HFFc6 (cell line): ENCODE results near the gene FHIT. TPM values are rescaled to one million over a fixed set of nuclear protein-coding genes. Genes with fewer than 3 reads are reported as not detected.

Experiments used
- DNase-seq: peaks from one replicate; pipeline ENCODE4 v3.0.0-alpha.2; 2018
- H3K27ac Mint-ChIP-seq: 2 replicates; pipeline ENCODE4 v1.8.0; 2020; ENCODE audit warnings: mild to moderate bottlenecking, mixed read lengths
- H3K27me3 Mint-ChIP-seq: 2 replicates; pipeline ENCODE4 v1.8.0; 2021; ENCODE audit warnings: mild to moderate bottlenecking, moderate library complexity, mixed read lengths; ENCODE audit not compliant: insufficient read depth
- H3K36me3 Mint-ChIP-seq: 2 replicates; pipeline ENCODE4 v1.8.0; 2021; ENCODE audit warnings: low read depth, mixed read lengths
- H3K4me1 Mint-ChIP-seq: 2 replicates; pipeline ENCODE4 v1.8.0; 2020; ENCODE audit warnings: low read depth, mixed read lengths
- H3K4me3 Mint-ChIP-seq: 2 replicates; pipeline ENCODE4 v1.8.0; 2020; ENCODE audit warnings: mild to moderate bottlenecking, moderate library complexity, mixed read lengths
- H3K9me3 Mint-ChIP-seq: 2 replicates; pipeline ENCODE4 v1.8.0; 2020; ENCODE audit warnings: mild to moderate bottlenecking, mixed read lengths
- total RNA-seq, 6 experiments: library from RNA; stranded (reverse); fragmentation: NEBNext Ultra II Directional; extraction: Animal tissue kit (Norgen Biotek cat#: 25700); gene quantifications; 2 replicates in 1 of 6; 3 replicates in 5 of 6; pipeline ENCODE4 v1.2.3, GENCODE V29; 2021
- TF ChIP-seq, protein P1 (sequence below): fragments of 200-600 bp; sonication (generic); IDR thresholded peaks from 2 replicates; pipeline ENCODE4 v1.5.0; 2021; ENCODE audit warnings: antibody characterized with exemption, mild to moderate bottlenecking

Gene FHIT
- total RNA-seq, 6 experiments from 2014 or later = 0.33 to 0.38 TPM; not detected in 4

DNA sequence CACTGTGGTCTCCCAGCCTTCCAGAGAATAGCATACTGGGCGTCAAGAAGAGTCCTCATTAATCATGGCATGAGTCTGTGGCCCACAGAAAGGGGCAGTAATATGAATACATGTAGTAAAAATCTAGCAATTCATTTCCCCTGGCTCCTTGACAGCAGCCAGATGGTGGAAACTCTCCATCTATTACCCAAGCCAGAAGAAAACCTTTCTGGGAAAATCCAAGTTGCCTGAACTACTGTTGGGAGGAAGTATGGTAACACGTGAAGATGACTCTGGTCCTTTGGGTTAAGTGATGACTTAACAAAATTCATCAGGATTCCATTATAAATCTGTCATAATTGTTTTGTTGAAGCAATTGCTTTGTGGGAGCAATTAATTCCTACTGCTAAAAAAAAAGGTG, 530.5 kb downstream of the FHIT start:
- TF ChIP-seq, protein P1, sequence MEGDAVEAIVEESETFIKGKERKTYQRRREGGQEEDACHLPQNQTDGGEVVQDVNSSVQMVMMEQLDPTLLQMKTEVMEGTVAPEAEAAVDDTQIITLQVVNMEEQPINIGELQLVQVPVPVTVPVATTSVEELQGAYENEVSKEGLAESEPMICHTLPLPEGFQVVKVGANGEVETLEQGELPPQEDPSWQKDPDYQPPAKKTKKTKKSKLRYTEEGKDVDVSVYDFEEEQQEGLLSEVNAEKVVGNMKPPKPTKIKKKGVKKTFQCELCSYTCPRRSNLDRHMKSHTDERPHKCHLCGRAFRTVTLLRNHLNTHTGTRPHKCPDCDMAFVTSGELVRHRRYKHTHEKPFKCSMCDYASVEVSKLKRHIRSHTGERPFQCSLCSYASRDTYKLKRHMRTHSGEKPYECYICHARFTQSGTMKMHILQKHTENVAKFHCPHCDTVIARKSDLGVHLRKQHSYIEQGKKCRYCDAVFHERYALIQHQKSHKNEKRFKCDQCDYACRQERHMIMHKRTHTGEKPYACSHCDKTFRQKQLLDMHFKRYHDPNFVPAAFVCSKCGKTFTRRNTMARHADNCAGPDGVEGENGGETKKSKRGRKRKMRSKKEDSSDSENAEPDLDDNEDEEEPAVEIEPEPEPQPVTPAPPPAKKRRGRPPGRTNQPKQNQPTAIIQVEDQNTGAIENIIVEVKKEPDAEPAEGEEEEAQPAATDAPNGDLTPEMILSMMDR = no peak
- Mint-ChIP-seq H3K27ac (no peak overlapping the region), H3K4me3 (no peak overlapping the region), H3K4me1 (no peaks in the 10 kb centered on the region; the same call in 1 of the 2 replicates), H3K27me3 (no peaks in the 10 kb centered on the region), H3K9me3 (peaks cover 4% of the 10 kb centered on the region; the same call in 1 of the 2 replicates), H3K36me3 (no peaks in the 10 kb centered on the region)
- DNase-seq = no peak

DNA sequence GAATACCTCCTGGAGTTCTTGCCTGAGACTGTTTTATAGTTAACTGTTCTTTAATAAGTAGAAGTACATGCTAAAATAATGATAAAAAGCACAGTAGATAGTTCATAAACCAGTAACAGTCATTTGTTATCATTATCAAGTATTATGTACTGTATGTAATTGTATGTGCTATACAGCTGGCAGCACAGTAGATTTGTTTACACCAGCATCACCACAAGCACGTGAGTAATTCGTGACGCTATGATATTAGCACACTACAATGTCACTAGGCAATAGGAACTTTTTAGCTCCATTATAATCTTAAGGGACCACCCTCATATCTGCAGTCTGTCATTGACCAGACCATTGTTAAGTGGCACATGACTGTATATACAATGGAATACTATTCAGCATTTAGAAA, 534.7 kb downstream of the FHIT start:
- peaks cover 4% of the 10 kb centered on the region; the same call in 1 of the 2 replicates for H3K27me3 Mint-ChIP-seq
- DNase-seq = no peak
- TF ChIP-seq, protein P1 = no peak
- H3K9me3 Mint-ChIP-seq = peaks cover 13% of the 10 kb centered on the region
- H3K36me3 Mint-ChIP-seq = peaks cover 7% of the 10 kb centered on the region
- H3K4me1 Mint-ChIP-seq = no peaks in the 10 kb centered on the region; the same call in 1 of the 2 replicates
- H3K4me3 Mint-ChIP-seq = no peak overlapping the region
- no peak overlapping the region for H3K27ac Mint-ChIP-seq

GRCh38 chr3:60708191-60708975, 542.9 kb downstream of the FHIT start:
- peak; percentile 65 for DNase-seq
- no peak overlapping the region for H3K4me3 Mint-ChIP-seq
- TF ChIP-seq, protein P1 = no peak
- peaks cover 4% of the 10 kb centered on the region; the same call in 1 of the 2 replicates for H3K27me3 Mint-ChIP-seq
- H3K27ac Mint-ChIP-seq = no peak overlapping the region
- peaks cover 33% of the 10 kb centered on the region for H3K4me1 Mint-ChIP-seq
- peaks cover 16% of the 10 kb centered on the region for H3K9me3 Mint-ChIP-seq
- peaks cover 11% of the 10 kb centered on the region for H3K36me3 Mint-ChIP-seq

DNA sequence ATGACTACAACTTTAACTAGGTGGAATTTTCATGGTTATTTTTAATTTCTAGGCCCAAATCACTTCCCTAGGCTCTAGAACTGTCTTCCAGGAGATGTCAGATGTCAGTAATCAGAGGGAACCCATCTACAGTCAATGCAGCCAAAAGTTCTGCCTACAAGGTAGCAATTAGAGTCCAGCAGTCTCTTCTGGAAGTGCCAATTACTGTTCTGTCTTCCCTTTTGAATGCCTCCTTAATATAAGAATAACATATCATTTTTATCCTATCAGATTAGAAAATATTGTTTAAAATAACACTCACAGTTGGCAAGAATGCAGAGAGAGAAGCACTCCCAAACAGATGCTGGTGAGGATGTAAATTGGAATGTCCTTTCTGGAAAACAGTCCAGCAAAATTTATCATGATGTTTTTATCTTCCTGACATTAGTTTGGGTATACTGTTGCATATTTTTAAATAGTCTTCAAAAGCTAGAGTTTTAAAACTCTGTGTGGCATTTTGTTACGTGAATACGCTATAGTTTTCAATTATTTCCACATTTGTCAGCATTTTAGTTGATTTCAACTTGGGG, 543.7 kb downstream of the FHIT start:
- peaks cover 33% of the 10 kb centered on the region for H3K4me1 Mint-ChIP-seq
- H3K4me3 Mint-ChIP-seq = no peak overlapping the region
- DNase-seq = peak; percentile 30
- peaks cover 4% of the 10 kb centered on the region; the same call in 1 of the 2 replicates for H3K27me3 Mint-ChIP-seq
- peaks cover 16% of the 10 kb centered on the region for H3K9me3 Mint-ChIP-seq
- no peak overlapping the region for H3K27ac Mint-ChIP-seq
- peaks cover 11% of the 10 kb centered on the region for H3K36me3 Mint-ChIP-seq
- TF ChIP-seq, protein P1 = no peak

DNA sequence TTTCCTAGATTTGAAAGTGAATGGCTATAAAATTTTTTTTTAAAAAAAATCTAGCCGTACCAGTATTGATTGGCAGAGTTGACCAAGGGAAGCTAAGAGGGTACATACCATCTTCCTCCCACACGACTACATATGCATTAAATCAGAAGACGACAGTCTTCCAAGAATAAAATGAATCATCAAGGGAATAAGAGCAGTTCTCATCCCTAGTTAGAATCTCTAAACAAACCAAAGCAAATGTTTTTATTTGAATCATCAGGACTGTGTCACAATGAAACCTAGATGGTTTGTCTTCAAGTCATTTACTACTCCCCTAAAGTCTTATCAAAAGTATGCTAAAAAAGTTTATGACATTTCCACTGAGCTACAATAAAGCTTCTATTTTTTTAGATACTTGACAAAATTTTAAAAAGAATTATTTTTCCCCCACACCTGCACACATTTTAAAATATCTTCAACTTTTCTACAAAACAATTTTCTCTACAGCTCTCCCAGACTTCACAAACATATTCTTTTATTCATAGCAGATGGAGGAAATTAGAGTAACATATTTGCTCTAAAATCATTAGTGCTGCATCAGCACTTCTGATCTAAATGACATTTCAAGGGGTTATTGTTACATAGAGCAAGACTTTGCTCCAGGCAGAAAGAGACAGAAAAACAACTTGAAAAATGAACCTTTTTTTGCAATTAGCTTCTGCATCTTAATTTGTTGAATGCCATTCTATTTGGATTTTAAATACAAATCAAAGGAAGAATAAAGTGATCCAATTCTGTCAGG, 547.1 kb downstream of the FHIT start:
- TF ChIP-seq, protein P1 = no peak
- Mint-ChIP-seq H3K4me1 (peaks cover 33% of the 10 kb centered on the region), H3K27me3 (no peaks in the 10 kb centered on the region), H3K36me3 (no peaks in the 10 kb centered on the region), H3K9me3 (no peaks in the 10 kb centered on the region; the same call in 1 of the 2 replicates), H3K27ac (no peak overlapping the region), H3K4me3 (no peak overlapping the region; the same call in 1 of the 2 replicates)
- DNase-seq = peak; percentile 47
